HepG2 (cell line): ENCODE data around the gene BMP2K. TPM values are rescaled to one million over a fixed set of nuclear protein-coding genes. Genes with fewer than 3 reads are reported as not detected.
A peak's percentile ranks its signal among the peaks of the same experiment; 100 is the strongest.

Source experiments
- ATAC-seq: fragments of 200-7000 bp; cut with Tn5 transposase; 3 replicates; pipeline ENCODE4 v1.9.1; 2020; ENCODE audit warnings: mild to moderate bottlenecking, moderate library complexity
- BruUV-seq: library from RNA; stranded (reverse); fragments of 400-500 nt; replicated peaks from 2 replicates; lab custom pipeline; 2021; lab: Mats Ljungman, UMichigan
- CTCF ChIA-PET: fragments of 300-600 bp; formaldehyde crosslinking; extraction: SDS; loops from one replicate; lab custom pipeline; 2021; ENCODE audit warnings: low total read pairs, inconsistent platforms, low intra/inter-chr PET ratio; lab: Yijun Ruan, JAX
- POLR2A ChIA-PET: fragments of 350-600 bp; sonication (Branson Sonifier 250); formaldehyde crosslinking; loops from one replicate; lab custom pipeline; 2020; ENCODE audit warnings: antibody characterized with exemption, inconsistent platforms; lab: Yijun Ruan, JAX
- DNase-seq: peaks from one replicate; pipeline ENCODE4 v3.0.0-alpha.2; 2015; ENCODE audit warnings: low spot score
- FAIRE-seq: peaks from 3 replicates; lab custom pipeline; 2011; peaks lifted over from hg19 to GRCh38; lab: Jason Lieb, UNC
- H2AFZ ChIP-seq: one replicate; pipeline ENCODE4 v1.6.1; 2011; ENCODE audit warnings: low read length, inconsistent platforms
- H3K27ac ChIP-seq: fragments of 300-600 bp; 3 replicates; pipeline ENCODE4 v1.8.0; 2011; ENCODE audit warnings: mixed run types, mild to moderate bottlenecking, mixed read lengths, low read length, inconsistent platforms; ENCODE audit not compliant: insufficient read depth; ENCODE audit errors: extremely low read length
- H3K27me3 ChIP-seq, 2 experiments: fragments of 200-600 bp in 1 of 2; 2 replicates in 1 of 2; 3 replicates in 1 of 2; pipeline versions ENCODE4 v1.6.0 to v1.8.0; 2011; ENCODE audit warnings: low read length in 2 of 2, mild to moderate bottlenecking in 2 of 2, moderate library complexity in 2 of 2, inconsistent platforms in 1 of 2; ENCODE audit not compliant: insufficient read depth in 2 of 2, control insufficient read depth in 1 of 2
- H3K36me3 ChIP-seq, 2 experiments: fragments of 200-600 bp in 1 of 2; replicated peaks in 1 of 2; 2 replicates in 1 of 2; 3 replicates in 1 of 2; pipeline versions ENCODE4 v1.5.1 to v1.8.0; 2011; ENCODE audit warnings: low read length in 2 of 2, inconsistent platforms in 1 of 2; ENCODE audit not compliant: insufficient read depth in 2 of 2, control insufficient read depth in 1 of 2
- H3K4me1 ChIP-seq: 2 replicates; pipeline ENCODE4 v1.5.1; 2012; ENCODE audit warnings: low read length, inconsistent platforms; ENCODE audit not compliant: insufficient read depth
- H3K4me2 ChIP-seq: 2 replicates; pipeline ENCODE4 v1.6.0; 2011; ENCODE audit warnings: low read depth, low read length, inconsistent platforms
- H3K4me3 ChIP-seq, 3 experiments: fragments of 200-600 bp in 1 of 3; sonication (generic), shearing (Covaris generic) in 1 of 3; replicated peaks in 1 of 3; 2 replicates each; pipeline ENCODE4 v1.5.1; 2011 to 2016; ENCODE audit warnings: low read length in 3 of 3, inconsistent platforms in 2 of 3, low read depth in 2 of 3, mild to moderate bottlenecking in 2 of 3, control low read depth in 1 of 3, mixed read lengths in 1 of 3; ENCODE audit not compliant: insufficient read depth in 1 of 3
- H3K79me2 ChIP-seq: one replicate; pipeline ENCODE4 v1.6.1; 2011; ENCODE audit warnings: low read length, inconsistent platforms; ENCODE audit not compliant: insufficient read depth
- H3K9ac ChIP-seq: 2 replicates; pipeline ENCODE4 v1.6.0; 2011; ENCODE audit warnings: mild to moderate bottlenecking, low read depth, low read length, inconsistent platforms; ENCODE audit not compliant: insufficient read depth
- H3K9me3 ChIP-seq: 2 replicates; pipeline ENCODE4 v1.5.1; 2012; ENCODE audit warnings: mild to moderate bottlenecking, low read length
- H4K20me1 ChIP-seq: 2 replicates; pipeline ENCODE4 v1.6.0; 2011; ENCODE audit warnings: inconsistent platforms, mild to moderate bottlenecking, low read length, moderate library complexity; ENCODE audit not compliant: insufficient read depth
- FOSL2 ChIP-seq: sonication (generic); formaldehyde crosslinking; IDR thresholded peaks from 2 replicates; pipeline ENCODE4 v1.4.0; 2020; ENCODE audit warnings: missing genetic modification reagents
- ZNF331 ChIP-seq: sonication (generic); formaldehyde crosslinking; IDR thresholded peaks from 2 replicates; pipeline ENCODE4 v1.4.0; 2020; ENCODE audit warnings: missing genetic modification reagents
- WGBS: methylation state at CpG from one replicate; pipeline ENCODE4 v1.1.6; 2017; ENCODE audit warnings: low lambda C conversion rate; 5-methylcytosine and 5-hydroxymethylcytosine counted together
- in situ Hi-C: cut with HindIII; loops from 2 replicates; pipeline ENCODE4 v1.10.0; 2017; ENCODE audit warnings: low pct_unique_long_range_greater_than_20kb; ENCODE audit not compliant: extremely low pct_ligation_motif_present
- intact Hi-C: fragments of 100-400 bp; cut with micrococcal nuclease; formaldehyde crosslinking; loops from one replicate; pipeline ENCODE4 v1.10.0; 2022; ENCODE audit not compliant: unreplicated experiment
- polyA plus RNA-seq, 8 experiments: library from polyadenylated mRNA; depleted of rRNA in 3 of 8; stranded (reverse) in 7 of 8; unstranded in 1 of 8; fragments of >200 nt; fragmentation: Illumina TruSeq in 4 of 8; extraction: Trizol in 4 of 8; gene quantifications; 2 replicates each; pipeline versions ENCODE4 v1.2.1 to v1.2.3, GENCODE V29; 2011 to 2016; ENCODE audit warnings: low read depth in 4 of 8, missing spikeins in 1 of 8, mixed read lengths in 1 of 8; ENCODE audit not compliant: insufficient read depth in 1 of 8
- total RNA-seq, 5 experiments: library from RNA; depleted of rRNA; stranded (reverse); fragments of >200 nt; fragmentation: Illumina TruSeq; extraction: Trizol; gene quantifications; 2 replicates each; pipeline ENCODE4 v1.2.3, GENCODE V29; 2016; ENCODE audit warnings: low read depth in 1 of 5
- TF ChIP-seq, protein P1 (sequence below): sonication (generic); formaldehyde crosslinking; IDR thresholded peaks from 2 replicates; pipeline ENCODE4 v1.8.1; 2023; ENCODE audit warnings: missing genetic modification reagents, mild to moderate bottlenecking, borderline replicate concordance
- TF ChIP-seq, protein P2 (sequence below): sonication (generic); formaldehyde crosslinking; IDR thresholded peaks from 2 replicates; pipeline ENCODE4 v1.4.0; 2020; ENCODE audit warnings: missing genetic modification reagents
- TF ChIP-seq, protein P3 (sequence below): IDR thresholded peaks from 2 replicates; pipeline ENCODE4 v1.4.0; 2020; ENCODE audit warnings: mild to moderate bottlenecking, missing genetic modification reagents
- TF ChIP-seq, protein P4 (sequence below): IDR thresholded peaks from 2 replicates; pipeline ENCODE4 v1.6.1; 2016; ENCODE audit warnings: low read depth
- TF ChIP-seq, protein P5 (sequence below), 2 experiments: sonication (generic) in 1 of 2; formaldehyde crosslinking in 1 of 2; IDR thresholded peaks; 2 replicates each; pipeline versions ENCODE4 v1.6.1 to v1.9.0; 2014 to 2022; ENCODE audit warnings: antibody characterized with exemption in 1 of 2, borderline replicate concordance in 1 of 2, inconsistent platforms in 1 of 2, low read depth in 1 of 2, missing genetic modification reagents in 1 of 2

BMP2K gene
- total and polyA plus RNA-seq, 2 of the 13 experiments (the other 11 are each of a cell fraction or from before 2014, with no cell fraction given) = 8.6 to 15.2 TPM

DNA sequence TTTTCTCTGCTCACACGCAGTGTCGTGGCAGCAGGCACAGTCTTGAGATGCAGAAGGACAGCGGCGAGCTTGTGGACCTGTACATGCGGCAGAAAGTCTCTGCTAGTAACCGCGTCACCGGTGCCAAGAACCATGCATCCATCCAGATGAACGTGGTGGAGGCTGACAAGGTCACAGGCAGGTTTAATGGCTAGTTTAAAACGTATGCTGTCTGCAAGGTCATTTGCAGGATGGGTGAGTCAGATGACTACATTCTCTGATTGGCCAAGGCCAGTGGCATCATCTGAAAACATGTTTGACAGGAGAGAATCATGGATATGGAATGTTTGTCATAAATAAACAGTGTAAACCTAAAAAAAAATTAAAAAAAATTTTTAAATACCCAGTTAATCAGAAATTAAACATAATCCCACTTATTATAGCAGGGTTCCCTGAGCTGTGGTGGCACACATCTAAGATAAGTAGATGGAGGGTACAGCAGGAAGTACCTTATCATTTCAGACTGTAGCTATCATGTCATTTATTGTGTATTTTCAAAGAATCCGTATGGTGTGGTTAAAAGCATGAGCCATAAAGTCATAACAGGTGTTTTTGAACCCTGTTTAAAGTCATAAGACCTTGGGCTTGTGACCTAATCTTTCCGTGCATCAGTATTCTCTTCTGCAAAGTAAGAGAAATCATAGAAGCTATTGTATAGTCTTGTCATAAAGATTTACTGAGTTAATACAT is 7.5 kb upstream of the BMP2K start:
- DNase-seq = peak; percentile 53
- no peaks in the 10 kb centered on the region for H3K36me3 ChIP-seq
- no peak overlapping the region for H3K9ac ChIP-seq
- ATAC-seq = peak; percentile 73
- H3K4me1 ChIP-seq = no peaks in the 10 kb centered on the region
- no peaks in the 10 kb centered on the region for H3K9me3 ChIP-seq
- no peak overlapping the region for H3K27ac ChIP-seq
- peaks cover 0 to 1% of the 10 kb centered on the region in 2 experiments; a peak in 1 of 5 replicates for H3K27me3 ChIP-seq
- intact Hi-C loops (no loop called here), in situ Hi-C loops (no loop called here)
- CTCF ChIA-PET = no interaction called here
- H3K4me2 ChIP-seq = no peak overlapping the region
- H3K4me3 ChIP-seq = no peak overlapping the region
- WGBS = 54% methylated on average over 12 of the region's 12 CpGs
- POLR2A ChIA-PET = interaction anchor here (0.7 to 1.0 kb wide), 2 partner anchors 8 to 198 kb away, joined by 3 read pairs; no protein-coding TSS in a partner anchor
- H2AFZ ChIP-seq = no peak overlapping the region
- no peak for FAIRE-seq
- no peaks in the 10 kb centered on the region for H4K20me1 ChIP-seq
- no TSS peak for BruUV-seq
- H3K79me2 ChIP-seq = no peaks in the 10 kb centered on the region
- TF ChIP-seq FOSL2 (CRISPR knock-in tag) (peak; percentile 82), ZNF331 (no peak)
- TF ChIP-seq, protein P1, sequence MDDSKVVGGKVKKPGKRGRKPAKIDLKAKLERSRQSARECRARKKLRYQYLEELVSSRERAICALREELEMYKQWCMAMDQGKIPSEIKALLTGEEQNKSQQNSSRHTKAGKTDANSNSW (CRISPR knock-in tag) = no peak
- TF ChIP-seq, protein P2, sequence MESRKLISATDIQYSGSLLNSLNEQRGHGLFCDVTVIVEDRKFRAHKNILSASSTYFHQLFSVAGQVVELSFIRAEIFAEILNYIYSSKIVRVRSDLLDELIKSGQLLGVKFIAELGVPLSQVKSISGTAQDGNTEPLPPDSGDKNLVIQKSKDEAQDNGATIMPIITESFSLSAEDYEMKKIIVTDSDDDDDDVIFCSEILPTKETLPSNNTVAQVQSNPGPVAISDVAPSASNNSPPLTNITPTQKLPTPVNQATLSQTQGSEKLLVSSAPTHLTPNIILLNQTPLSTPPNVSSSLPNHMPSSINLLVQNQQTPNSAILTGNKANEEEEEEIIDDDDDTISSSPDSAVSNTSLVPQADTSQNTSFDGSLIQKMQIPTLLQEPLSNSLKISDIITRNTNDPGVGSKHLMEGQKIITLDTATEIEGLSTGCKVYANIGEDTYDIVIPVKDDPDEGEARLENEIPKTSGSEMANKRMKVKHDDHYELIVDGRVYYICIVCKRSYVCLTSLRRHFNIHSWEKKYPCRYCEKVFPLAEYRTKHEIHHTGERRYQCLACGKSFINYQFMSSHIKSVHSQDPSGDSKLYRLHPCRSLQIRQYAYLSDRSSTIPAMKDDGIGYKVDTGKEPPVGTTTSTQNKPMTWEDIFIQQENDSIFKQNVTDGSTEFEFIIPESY (CRISPR knock-in tag) = peak; percentile 60; the same call in 1 of the 2 replicates
- TF ChIP-seq, protein P3, sequence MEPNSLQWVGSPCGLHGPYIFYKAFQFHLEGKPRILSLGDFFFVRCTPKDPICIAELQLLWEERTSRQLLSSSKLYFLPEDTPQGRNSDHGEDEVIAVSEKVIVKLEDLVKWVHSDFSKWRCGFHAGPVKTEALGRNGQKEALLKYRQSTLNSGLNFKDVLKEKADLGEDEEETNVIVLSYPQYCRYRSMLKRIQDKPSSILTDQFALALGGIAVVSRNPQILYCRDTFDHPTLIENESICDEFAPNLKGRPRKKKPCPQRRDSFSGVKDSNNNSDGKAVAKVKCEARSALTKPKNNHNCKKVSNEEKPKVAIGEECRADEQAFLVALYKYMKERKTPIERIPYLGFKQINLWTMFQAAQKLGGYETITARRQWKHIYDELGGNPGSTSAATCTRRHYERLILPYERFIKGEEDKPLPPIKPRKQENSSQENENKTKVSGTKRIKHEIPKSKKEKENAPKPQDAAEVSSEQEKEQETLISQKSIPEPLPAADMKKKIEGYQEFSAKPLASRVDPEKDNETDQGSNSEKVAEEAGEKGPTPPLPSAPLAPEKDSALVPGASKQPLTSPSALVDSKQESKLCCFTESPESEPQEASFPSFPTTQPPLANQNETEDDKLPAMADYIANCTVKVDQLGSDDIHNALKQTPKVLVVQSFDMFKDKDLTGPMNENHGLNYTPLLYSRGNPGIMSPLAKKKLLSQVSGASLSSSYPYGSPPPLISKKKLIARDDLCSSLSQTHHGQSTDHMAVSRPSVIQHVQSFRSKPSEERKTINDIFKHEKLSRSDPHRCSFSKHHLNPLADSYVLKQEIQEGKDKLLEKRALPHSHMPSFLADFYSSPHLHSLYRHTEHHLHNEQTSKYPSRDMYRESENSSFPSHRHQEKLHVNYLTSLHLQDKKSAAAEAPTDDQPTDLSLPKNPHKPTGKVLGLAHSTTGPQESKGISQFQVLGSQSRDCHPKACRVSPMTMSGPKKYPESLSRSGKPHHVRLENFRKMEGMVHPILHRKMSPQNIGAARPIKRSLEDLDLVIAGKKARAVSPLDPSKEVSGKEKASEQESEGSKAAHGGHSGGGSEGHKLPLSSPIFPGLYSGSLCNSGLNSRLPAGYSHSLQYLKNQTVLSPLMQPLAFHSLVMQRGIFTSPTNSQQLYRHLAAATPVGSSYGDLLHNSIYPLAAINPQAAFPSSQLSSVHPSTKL (CRISPR knock-in tag) = peak; percentile 20; the same call in 1 of the 2 replicates
- TF ChIP-seq, protein P4, sequence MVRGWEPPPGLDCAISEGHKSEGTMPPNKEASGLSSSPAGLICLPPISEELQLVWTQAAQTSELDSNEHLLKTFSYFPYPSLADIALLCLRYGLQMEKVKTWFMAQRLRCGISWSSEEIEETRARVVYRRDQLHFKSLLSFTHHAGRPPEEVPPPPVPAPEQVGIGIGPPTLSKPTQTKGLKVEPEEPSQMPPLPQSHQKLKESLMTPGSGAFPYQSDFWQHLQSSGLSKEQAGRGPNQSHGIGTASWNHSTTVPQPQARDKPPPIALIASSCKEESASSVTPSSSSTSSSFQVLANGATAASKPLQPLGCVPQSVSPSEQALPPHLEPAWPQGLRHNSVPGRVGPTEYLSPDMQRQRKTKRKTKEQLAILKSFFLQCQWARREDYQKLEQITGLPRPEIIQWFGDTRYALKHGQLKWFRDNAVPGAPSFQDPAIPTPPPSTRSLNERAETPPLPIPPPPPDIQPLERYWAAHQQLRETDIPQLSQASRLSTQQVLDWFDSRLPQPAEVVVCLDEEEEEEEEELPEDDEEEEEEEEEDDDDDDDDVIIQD (CRISPR knock-in tag) = peak; percentile 34; the same call in 1 of the 2 replicates
- TF ChIP-seq, protein P5, sequence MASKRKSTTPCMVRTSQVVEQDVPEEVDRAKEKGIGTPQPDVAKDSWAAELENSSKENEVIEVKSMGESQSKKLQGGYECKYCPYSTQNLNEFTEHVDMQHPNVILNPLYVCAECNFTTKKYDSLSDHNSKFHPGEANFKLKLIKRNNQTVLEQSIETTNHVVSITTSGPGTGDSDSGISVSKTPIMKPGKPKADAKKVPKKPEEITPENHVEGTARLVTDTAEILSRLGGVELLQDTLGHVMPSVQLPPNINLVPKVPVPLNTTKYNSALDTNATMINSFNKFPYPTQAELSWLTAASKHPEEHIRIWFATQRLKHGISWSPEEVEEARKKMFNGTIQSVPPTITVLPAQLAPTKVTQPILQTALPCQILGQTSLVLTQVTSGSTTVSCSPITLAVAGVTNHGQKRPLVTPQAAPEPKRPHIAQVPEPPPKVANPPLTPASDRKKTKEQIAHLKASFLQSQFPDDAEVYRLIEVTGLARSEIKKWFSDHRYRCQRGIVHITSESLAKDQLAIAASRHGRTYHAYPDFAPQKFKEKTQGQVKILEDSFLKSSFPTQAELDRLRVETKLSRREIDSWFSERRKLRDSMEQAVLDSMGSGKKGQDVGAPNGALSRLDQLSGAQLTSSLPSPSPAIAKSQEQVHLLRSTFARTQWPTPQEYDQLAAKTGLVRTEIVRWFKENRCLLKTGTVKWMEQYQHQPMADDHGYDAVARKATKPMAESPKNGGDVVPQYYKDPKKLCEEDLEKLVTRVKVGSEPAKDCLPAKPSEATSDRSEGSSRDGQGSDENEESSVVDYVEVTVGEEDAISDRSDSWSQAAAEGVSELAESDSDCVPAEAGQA (IDR thresholded peaks at IDR 0.05; ENCODE audit: low read depth) = no peak
- TF ChIP-seq, protein P5 (CRISPR knock-in tag; IDR thresholded peaks at IDR 0.05; ENCODE audit: borderline replicate concordance) = no peak
